HG03196 (cell line): ENCODE measurements around the gene FGF13.

Source experiments
- ATAC-seq: cut with Tn5 transposase; IDR thresholded peaks from one replicate; pipeline ENCODE4 v1.9.1; 2021; ENCODE audit not compliant: unreplicated experiment

FGF13 gene

GRCh38 chrX:138664466-138664865 is 47.1 kb downstream of the FGF13 start:
- ATAC-seq = no peak

- no peak for ATAC-seq
These were observed 47.5 kb downstream of the FGF13 start for GRCh38 chrX:138664016-138664415.

GRCh38 chrX:138651494-138651893 is 60.0 kb downstream of the FGF13 start:
- no peak for ATAC-seq

- ATAC-seq = no peak
These were observed 62.9 kb downstream of the FGF13 start for GRCh38 chrX:138648568-138648967.

- no peak for ATAC-seq
These were observed 72.5 kb downstream of the FGF13 start for GRCh38 chrX:138638996-138639395.
